Activated CD8-positive, alpha-beta memory T cell treated with anti-CD3 and anti-CD28 coated beads for 1 hour (primary cell): Measurements from ENCODE around the gene SMARCC1.
"Not testable (repeated sequence)": the region's sequence is repeated elsewhere in the genome, so short reads cannot be mapped to it uniquely, and the experiment has no call there.

ENCODE experiments used
- DNase-seq, 2 donors: peaks; one replicate each; pipeline ENCODE4 v3.0.0-alpha.2; 2020; ENCODE audit warnings: low read depth in 1 of 2; ENCODE audit errors: extremely low read depth in 1 of 2

The SMARCC1 gene

DNA sequence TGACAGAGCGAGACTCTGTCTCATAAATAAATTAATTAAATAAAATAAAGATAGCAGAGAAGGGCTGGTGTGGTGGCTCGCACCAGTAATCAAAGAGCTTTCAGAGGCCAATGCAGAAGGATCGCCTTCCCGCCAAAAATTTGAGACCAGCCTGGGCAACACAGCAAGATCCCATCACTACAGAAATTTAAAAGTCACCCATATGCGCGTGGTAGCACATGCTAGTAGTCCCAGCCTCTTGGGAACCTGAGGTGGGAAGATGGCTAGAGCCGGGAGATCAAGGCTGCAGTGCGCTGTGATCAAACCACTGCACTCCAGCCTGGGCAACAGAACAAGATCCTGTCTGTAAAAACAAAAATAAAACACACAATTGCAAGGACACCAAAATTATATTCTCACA lies 9.6 kb downstream of the SMARCC1 start:
- DNase-seq: no peak

DNA sequence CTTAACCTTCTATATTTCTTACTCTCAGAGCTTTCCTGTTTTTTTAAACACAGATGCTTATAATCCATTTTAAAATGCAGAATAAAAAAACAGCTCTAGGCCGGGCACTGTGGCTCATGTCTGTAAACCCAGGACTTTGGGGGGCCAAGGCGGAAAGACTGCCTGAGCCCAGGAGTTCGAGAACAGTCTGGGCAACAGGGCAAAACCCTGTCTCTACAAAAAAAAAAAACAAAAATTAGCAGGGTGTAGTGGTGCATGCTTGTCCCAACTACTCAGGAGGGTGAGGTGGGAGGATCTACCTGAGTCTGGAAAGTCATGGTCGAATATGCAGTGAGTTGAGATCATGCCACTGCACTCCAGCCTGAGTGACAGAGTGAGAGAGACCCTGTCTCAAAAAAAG lies 15.5 kb downstream of the SMARCC1 start:
- no peak for DNase-seq

DNA sequence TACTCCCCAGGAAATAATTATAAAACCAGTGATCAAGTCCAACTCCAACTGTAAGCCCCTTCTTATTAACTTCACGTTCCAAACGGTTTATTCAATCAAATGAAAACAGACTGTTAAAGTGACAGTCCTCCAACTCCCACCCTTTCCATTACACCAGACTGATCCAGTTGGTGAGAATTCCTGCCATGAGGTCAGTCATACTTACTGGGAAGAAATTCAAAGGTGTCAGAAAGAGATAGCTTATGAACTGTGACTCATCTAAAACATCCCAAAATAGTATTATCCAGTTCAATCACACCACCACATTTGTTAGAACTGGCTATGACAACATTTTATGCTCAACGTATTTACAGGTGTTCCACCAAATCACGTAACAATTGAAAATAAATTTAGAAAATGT lies 19.5 kb downstream of the SMARCC1 start:
- DNase-seq: no peak

DNA sequence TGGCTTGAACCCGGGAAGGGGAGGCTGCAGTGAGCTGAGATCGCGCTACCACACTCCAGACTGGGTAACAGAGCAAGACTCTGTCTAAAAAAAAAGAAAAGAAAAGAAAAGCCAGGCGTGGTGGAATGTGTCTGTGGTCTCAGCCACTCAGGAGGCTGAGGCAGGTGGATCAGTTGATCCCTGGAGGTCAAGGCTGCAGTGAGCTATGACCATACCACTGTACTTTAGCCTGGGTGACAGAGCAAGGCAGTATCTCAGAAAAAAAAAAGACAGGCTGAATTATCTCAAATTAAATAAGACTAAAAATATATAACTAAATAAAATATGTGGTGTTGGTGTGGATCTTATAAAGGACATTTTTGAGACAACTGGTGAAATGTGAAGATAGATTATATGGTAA lies 20.6 kb downstream of the SMARCC1 start:
- no peak for DNase-seq

DNA sequence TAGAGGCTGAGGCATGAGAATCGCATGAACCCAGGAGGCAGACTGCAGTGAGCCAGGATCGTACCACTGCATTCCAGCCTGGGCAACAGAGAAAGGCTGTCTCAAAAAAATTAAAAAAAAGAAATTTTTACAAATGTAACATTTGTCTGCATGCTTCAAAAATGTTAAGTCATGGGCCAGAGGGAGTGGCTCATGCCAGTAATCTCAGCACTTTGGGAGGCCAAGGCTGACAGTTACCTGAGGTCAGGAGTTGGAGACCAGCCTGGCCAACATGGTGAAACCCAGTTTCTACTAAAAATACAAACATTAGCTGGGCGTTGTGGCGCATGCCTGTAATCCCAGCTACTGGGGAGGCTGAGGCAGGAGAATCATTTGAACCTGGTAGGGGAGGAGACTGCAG lies 21.5 kb downstream of the SMARCC1 start:
- not testable (repeated sequence) for DNase-seq

DNA sequence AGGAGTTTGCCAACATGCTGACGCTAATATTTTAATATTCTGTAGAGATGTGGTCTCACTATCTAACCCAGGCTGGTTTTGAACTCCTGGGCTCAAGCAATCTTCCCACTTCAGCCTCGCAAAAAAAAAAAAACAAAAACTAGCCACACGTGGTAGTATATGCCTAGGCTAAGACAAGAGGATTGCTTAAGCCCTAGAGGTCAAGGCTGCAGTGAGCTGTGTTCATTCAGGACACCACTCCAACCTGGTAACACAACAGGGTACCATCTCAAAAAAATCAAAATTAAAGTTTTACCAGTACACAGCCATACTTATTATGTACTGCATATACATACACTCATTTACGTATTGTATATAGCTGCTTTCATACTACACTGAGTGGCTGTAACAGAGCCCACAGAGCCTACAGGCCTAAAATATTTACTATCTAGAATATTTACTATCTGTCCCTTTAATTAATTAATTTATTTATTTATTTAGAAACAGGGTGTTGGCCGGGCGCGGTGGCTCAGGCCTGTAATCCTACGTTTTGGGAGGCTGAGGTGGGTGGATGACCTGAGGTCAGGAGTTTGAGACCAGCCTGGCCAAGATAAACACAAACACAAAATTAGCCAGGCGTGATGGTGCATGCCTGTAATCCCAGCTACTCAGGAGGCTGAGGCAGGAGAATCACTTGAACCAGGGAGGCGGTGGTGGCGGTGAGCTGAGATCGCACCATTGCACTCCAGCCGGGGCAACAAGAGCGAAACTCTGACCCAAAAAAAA lies 23.2 kb downstream of the SMARCC1 start:
- DNase-seq: no peak

DNA sequence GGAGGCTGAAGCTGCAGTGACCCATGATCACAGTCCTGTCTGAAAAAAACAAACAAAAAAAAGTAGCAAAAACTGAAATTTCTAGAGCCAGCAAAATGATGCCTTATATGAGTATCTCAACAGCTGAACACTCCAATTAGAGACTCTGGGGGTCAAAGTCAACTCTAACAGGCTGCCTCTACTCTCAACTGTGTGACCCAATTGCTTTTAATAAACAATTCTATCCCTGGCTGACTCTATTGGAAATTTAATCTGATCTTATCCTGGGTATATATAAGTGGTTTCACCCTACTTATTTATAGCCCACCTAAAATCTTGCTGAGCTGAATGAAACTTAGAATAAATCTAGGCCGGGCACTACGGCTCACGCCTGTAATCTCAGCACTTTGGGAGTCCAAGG lies 29.0 kb downstream of the SMARCC1 start:
- no peak for DNase-seq

DNA sequence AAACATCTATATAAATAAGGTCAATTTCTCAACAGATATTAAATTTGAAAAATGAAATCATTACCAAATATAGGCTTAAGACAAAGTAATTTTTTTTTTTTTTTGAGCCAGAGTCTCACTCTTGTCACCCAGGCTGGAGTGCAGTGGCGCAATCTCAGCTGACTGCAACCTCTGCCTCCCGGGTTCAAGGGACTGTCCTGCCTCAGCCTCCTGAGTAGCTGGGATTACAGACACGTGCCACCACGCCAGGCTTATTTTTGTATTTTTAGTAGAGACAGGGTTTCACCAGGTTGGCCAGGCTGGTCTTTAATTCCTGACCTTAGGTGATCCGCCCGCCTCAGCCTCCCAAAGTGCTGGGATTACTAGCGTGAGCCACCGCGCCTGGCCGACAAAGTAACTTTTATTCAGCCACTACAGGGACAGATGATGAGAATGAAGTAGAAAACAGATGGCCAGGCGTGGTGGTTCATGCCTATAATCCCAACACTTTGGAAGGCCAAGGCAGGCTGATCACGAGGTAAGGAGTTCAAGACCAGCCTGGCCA lies 30.8 kb downstream of the SMARCC1 start:
- not testable (repeated sequence) for DNase-seq

DNA sequence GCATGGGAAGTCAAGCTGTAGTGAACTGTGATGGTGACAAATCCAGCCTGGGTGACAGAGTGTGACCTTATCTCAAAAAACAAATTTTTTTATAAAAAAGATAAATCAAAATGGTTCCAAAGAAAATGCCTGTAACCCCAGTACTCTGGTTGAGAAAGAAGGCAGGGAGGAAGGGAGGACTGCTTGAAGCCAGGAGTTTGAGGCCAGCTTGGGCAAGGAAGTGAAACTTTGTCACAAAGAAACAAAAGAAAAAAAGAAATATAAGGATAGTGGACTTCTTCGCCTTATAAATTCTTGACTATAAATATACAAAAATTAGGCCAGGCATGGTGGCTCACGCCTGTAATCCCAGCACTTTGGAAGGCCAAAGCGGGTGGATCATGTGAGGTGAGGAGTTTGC lies 34.1 kb downstream of the SMARCC1 start:
- DNase-seq: no peak

DNA sequence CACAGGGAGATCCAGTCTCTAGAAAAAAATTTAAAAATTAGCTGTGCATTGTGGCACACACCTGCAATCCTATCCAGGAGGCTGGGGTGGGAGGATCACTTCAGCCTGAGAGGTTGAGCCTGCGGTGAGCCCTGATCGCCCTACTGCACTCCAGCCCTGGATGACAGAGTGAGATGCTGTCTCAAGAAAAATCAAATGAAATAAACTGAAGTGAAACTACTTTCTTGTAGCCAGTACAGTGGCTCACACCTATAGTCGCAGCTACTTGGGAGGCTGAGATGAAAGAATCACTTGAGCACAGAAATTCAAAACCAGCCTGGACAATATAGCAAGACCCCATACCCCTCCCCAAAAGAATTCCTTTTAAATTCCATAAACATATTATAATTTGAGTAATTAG lies 35.4 kb downstream of the SMARCC1 start:
- DNase-seq: no peak

DNA sequence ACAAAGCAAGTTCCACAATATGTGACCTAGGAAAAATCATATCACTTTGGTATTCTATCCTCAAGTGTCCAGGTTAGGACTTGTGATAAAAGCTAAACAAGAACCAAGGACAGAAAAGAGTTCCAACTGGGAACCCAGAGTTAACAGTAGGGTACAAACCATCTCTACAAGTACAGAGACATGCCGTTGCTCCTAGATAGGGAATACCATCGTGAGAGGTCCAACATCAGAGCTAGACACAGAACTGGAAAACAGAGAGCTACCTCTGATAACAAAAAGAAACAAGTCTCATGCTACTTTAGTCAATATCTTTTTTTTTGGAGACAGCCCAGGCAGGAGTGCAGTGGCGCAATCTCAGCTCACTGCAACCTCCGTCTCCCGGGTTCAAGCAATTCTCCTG lies 37.8 kb downstream of the SMARCC1 start:
- DNase-seq: no peak

DNA sequence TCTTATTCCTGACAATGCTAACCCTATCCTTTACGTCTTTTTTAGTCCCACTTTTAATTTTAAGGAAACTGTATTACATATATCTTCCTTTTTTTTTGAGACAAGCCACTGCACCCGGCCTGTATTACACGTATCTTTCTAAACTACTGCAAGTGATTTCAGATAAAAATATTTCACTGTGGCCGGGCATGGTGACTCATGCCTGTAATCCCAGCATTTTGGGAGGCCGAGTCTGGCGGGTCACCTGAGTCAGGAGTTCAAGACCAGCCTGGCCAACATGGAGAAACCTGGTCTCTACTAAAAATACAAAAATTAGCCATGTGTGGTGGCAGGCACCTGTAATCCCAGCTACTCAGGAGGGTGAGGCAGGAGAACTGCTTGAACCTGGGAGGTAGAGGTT lies 38.3 kb downstream of the SMARCC1 start:
- not testable (repeated sequence) for DNase-seq

DNA sequence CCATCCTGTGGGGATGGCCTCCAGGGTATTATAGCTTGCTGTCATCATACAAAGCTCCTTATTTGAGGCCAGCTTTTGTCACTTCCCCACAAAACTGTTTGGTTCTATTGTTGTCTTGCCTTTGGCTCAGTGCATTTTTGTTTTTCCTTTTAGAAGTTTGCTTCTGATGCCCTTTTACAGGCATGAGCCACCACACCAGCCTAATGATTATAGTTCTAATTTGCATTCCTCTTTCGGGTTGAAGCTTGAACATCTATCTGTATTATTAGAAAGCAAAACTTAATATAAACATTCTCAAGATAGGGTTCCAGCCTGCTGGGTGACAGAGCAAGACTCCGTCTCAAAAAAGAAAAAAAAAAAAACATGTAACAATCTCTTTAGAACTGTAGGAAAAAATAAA lies 39.8 kb downstream of the SMARCC1 start:
- no peak for DNase-seq

DNA sequence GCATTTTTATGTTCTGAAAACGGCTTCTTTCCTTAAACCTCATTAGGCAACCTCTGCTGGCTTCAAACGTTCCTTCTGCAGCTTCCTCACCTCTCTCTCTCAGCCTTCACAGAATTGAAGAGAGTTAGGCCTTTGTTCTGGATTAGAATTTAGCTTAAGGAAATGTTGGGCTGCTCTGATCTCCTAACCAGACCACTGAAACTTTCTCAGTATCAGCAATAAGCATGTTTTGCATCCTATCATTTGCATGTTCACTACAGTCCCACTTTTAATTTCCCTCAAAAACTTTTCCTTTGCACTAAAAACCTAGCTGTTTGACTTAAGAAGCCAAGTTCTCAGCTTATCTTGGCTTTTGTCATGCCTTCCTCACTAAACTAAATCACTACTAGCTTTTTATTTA lies 49.5 kb downstream of the SMARCC1 start:
- DNase-seq: no peak

DNA sequence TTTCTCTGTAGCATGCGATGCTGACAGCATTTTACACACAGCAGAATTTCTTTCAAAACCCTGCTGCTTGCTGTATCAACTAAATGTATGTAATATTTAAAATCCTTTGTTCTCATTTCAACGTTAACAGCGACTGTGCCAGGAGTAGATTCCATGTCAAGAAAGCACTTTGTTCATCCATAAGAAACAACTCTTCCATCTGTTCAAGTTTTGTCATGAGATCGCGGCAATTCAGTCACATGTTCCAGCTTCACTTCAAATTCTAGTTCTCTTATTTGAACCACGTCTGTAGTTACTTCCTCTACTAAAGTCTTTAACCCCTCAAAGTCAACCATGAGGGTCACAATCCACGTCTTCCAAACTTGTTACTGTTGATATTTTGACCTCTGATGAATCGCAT lies 50.6 kb downstream of the SMARCC1 start:
- no peak for DNase-seq

DNA sequence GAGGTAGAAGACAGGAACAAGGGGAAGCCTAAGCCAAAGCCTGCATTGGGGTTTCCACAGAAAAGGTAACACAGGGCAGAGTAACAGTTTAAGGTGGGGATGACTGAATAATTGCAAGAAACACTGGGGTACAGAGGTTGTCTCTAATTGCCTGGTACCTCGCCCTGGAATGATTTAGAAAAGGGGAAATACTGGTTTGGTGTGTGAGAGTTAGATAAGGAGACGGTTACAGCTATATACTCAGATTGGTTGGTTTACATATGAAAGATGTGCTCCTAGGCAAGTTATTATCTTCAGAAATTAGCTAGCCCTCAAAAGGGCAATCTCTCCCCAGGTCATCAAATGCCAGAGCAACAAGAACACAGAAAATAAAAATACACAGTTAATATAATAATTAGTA lies 58.8 kb downstream of the SMARCC1 start:
- no peak for DNase-seq

DNA sequence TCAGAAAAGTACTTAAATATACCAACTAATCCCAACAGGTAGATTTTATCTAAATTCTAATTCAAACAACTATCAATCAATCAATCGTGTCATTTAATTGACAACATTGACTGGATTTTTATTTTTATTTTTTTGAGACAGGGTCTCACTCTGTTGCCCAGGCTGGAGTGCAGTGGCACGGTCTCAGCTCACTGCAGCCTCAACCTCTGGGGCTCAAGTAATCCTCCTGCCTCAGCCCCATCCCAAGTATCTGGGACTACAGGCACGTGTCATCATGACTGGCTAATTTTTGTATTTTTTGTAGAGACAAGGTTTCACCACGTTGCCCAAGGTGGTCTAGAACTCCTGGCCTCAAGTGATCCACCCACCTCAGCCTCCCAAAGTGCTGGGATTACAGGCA lies 64.2 kb downstream of the SMARCC1 start:
- not testable (repeated sequence) for DNase-seq

DNA sequence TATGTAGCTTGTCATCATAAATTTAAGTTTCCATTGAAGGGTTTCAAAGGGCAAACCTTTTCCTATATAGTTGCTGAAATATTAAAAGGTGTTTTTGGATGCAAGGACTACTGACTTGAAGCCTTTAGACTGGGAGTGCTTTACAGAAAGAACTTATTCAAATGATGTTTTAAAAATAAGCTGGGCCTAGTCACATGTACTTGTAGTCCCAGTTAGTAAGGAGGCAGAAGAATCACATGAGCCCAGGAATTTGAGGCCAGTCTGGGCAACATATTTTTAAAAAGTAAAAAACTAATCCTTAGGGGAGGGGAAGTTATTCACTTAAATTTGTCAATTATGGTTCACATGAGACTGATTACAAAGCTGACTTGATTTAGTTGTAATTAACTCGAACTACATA lies 65.0 kb downstream of the SMARCC1 start:
- no peak for DNase-seq

DNA sequence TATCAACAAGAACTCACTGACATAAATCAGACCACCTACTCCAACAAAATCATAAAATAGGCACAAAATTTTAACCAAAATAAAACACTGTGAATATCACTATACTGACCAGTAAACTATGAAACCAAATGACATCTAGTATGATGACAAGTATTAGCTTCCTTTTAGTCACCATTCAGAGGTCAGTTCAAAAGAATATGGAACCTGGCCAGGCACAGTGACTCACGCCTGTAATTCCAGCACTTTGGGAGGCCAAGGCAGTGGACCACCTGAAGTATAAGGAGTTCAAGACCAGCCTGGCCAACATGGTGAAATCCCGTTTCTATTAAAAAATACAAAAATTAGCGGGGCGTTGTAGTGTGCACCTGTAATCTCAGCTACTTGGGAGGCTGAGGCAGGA lies 65.8 kb downstream of the SMARCC1 start:
- no peak for DNase-seq

DNA sequence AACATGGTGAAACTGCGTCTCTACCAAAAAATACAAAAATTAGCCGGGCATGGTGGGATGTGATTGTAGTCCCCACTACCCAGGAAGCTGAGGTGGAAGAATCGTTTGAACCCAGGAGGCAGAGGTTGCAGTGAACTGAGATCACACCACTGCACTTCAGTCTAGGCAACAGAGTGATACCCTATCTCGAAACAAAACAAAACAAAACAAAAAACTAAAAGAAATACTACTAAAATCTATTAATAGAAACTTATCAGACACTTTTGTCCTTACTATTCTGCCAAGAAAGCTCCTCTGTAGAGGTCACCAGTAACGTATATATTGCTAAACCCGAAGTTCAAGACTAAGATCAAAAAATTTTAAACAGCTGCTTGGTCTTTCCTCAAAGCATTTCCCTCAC lies 67.1 kb downstream of the SMARCC1 start:
- no peak for DNase-seq

DNA sequence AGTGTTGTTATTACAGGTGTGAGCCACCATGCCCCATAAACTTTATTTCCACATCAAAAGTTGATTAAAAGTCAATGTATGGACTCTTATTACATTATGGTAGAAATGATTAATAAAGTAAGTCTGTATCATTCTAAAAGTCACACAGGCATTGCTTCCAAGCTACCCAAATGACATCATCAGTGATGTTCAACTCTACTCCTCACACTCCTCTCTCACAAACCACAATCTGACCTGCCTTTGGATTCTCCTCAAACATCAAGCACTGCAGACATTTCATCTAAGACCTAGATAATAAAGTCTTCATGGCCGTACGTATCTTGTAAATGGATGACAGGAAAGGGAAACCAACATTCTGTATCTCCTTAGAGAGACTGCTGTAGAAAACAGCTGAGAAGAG lies 68.0 kb downstream of the SMARCC1 start:
- DNase-seq: no peak

DNA sequence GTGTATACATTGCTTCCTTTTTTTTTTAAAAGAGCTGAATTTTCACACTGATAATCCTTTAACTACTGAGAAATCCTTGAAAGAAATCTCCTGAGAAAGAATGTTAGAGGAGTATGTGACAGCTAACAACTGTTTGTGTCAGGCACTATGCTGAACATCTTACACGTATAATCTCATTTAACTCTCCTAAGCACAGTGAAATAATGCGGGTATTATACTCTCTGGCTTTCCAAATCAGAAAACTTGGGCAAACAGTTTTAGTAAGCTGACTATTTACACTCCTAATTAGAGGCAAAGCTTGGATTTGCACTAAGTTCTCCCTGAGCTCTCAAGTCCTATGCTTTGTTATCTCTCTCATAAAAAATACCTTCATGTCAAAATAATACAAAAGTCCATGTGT lies 69.3 kb downstream of the SMARCC1 start:
- DNase-seq: no peak

DNA sequence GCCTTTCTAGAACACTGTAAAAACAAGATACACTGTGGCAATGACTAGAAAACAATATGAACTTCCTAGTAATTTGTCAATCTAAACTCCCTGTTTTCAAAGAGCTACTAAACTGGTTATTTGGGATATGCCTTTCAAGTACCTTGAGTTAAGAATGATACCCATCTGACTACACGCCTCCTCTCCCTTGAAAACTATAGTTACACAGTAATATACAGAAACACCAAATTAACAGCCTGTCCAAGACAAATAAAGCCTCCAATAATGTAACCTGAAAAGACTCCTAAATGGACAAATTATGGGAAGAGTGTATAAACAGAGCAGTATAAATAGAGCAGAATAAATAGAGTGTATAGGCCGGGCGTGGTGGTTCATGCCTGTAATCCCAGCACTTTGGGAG lies 70.1 kb downstream of the SMARCC1 start:
- no peak for DNase-seq
